ENCODE data around the gene CDH10.
A peak's percentile ranks its signal among the peaks of the same experiment; 100 is the strongest.

DNA sequence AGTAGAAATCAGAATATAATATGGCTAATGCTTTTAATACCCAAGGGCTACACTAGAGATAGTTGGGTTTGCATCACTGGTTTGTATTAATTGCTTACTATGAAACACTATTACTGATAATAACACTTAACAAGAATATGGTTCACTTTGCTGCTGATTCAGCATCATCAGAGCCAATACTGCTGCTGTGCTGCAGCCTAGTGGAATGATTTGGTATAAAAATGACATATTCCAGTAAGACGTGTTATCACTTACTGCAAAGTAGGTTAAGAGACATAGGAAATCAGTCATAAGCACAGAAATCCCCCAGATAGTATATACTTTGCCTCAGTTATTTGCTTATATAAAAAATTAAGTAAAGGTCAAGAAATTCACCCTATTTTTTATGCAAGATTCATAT, 2.8 kb downstream of the CDH10 start:
- peak; percentile 27; the same call in 1 of the 2 replicates for TF ChIP-seq CTCF (conservative IDR thresholded peaks at IDR 0.05; ENCODE audit: low read depth, low read length)
- TF ChIP-seq CEBPB (IDR thresholded peaks at IDR 0.05; ENCODE audit: low read depth, low read length), result no peak

Measured in IMR-90 (cell line).